ENCODE data around the gene CD52. TPM values are rescaled to one million over a fixed set of nuclear protein-coding genes. Genes with fewer than 3 reads are reported as not detected.
A peak's percentile ranks its signal among the peaks of the same experiment; 100 is the strongest.
"Not testable (repeated sequence)": the region's sequence is repeated elsewhere in the genome, so short reads cannot be mapped to it uniquely, and the experiment has no call there.

CD52 gene
- total RNA-seq, 1 experiment from 2014 or later, result 8.3 TPM

- Histone ChIP-seq H3K36me3 (replicated peaks; ENCODE audit: control insufficient read depth, insufficient read depth, low read length) (no peaks in the 10 kb centered on the region), H3K4me3 (ENCODE audit: insufficient read depth, low read depth, low read length) (no peak overlapping the region)
- DNase-seq, result peak; percentile 75
These were observed 27.5 kb upstream of the CD52 start for GRCh38 chr1:26290122-26290881.

DNA sequence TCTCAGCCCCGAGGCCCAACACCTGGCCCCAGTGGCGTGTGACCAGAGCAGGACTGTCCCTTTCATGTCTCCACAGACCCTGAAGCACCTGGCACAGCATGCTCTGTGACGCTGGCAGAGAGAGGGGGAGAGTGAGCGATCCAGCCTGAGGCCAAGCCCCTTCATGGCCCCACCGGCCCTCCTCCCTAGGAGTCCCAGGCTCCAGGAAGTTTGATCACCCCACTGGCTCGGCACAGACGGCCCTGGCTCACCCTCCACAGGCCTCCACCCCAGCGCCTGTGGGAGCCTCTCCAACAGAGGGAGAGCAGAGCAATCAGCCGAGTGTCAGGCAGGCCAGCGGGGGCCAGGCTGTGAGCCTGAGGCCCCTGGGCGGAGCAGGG, 26.9 kb upstream of the CD52 start:
- peak; percentile 80 for DNase-seq
- H3K27me3 ChIP-seq (ENCODE audit: control insufficient read depth, insufficient read depth, low read length), result no peaks in the 10 kb centered on the region
- no peaks in the 10 kb centered on the region; the same call in 1 of the 2 replicates for H3K36me3 ChIP-seq (replicated peaks; ENCODE audit: control insufficient read depth, insufficient read depth, low read length)
- H3K4me3 ChIP-seq (ENCODE audit: insufficient read depth, low read depth, low read length), result no peak overlapping the region

More at GRCh38 chr1:26290122-26290881, 27.5 kb upstream of the CD52 start:
- no peaks in the 10 kb centered on the region for H3K27me3 ChIP-seq (ENCODE audit: control insufficient read depth, insufficient read depth, low read length)

DNA sequence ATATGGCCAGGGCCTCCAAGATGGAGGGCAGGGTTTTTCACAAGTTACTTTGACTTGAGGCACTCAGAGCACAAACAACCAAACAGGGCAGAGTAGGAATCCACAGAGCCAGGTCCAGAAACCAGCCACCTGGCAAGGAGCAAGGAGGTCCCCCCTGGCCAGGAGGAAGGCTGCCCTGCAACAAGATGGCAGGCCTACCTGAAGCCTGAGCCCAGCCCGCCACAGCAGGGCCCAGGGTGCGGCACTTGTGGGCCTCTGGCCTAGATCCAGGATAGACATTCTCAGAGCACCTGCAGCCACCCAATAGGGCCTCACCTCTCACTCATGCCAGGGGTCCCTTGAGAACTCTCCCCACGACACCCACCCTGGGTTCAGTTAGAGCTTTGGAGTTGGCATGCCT, 26.3 kb upstream of the CD52 start:
- H3K36me3 ChIP-seq (replicated peaks; ENCODE audit: control insufficient read depth, insufficient read depth, low read length), result no peaks in the 10 kb centered on the region; the same call in 1 of the 2 replicates
- H3K27me3 ChIP-seq (ENCODE audit: control insufficient read depth, insufficient read depth, low read length), result no peaks in the 10 kb centered on the region
- peak; percentile 44 for DNase-seq
- H3K4me3 ChIP-seq (ENCODE audit: insufficient read depth, low read depth, low read length), result no peak overlapping the region

DNA sequence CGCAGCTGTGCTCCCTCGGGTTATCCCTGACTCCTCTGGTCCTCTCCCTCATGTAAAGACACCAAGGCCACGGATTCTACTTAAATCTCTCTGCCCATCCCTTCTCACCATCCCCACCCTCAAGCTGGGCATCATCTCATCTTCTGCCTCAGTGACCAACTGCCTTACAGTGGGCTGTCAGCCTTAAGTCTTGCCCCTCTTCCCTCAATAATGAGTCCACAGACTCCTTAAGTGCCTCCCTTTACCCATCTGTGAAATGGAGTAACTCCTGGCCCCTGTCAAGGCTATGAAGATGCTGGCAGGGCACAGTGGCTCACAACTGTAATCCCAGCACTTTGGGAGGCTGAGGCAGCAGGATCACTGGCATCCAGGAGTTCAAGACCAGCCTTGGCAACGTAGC, 25.8 kb upstream of the CD52 start:
- no peak for DNase-seq
- no peaks in the 10 kb centered on the region for H3K27me3 ChIP-seq (ENCODE audit: control insufficient read depth, insufficient read depth, low read length)
- no peak overlapping the region for H3K4me3 ChIP-seq (ENCODE audit: insufficient read depth, low read depth, low read length)
- H3K36me3 ChIP-seq (replicated peaks; ENCODE audit: control insufficient read depth, insufficient read depth, low read length), result no peaks in the 10 kb centered on the region; the same call in 1 of the 2 replicates

DNA sequence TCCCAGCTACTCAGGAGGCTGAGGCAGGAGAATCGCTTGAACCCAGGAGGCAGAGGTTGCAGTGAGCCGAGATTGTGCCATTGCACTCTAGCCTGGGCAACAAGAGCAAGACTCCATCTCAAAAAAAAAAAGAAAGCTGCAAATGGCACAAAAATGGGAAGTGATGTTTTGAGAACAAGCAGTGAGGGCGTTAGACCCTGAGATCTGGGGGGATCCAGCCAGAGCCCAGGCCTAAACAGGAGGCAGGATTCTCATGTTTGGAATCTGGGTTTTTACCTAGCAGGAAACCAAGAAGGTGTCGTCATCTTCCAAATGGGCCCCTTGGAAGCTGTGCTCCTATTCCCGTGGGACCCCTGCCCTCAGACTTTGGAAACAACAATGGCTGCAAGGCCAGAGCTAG, 25.0 kb upstream of the CD52 start:
- H3K4me3 ChIP-seq (ENCODE audit: insufficient read depth, low read depth, low read length); DNase-seq; H3K36me3 ChIP-seq (replicated peaks; ENCODE audit: control insufficient read depth, insufficient read depth, low read length); H3K27me3 ChIP-seq (ENCODE audit: control insufficient read depth, insufficient read depth, low read length): not testable (repeated sequence)

- no peak overlapping the region for H3K4me3 ChIP-seq (ENCODE audit: insufficient read depth, low read depth, low read length)
- DNase-seq, result no peak
- no peaks in the 10 kb centered on the region; the same call in 1 of the 2 replicates for H3K36me3 ChIP-seq (replicated peaks; ENCODE audit: control insufficient read depth, insufficient read depth, low read length)
- H3K27me3 ChIP-seq (ENCODE audit: control insufficient read depth, insufficient read depth, low read length), result no peaks in the 10 kb centered on the region
These were observed 23.8 kb upstream of the CD52 start for GRCh38 chr1:26293911-26294463.

DNA sequence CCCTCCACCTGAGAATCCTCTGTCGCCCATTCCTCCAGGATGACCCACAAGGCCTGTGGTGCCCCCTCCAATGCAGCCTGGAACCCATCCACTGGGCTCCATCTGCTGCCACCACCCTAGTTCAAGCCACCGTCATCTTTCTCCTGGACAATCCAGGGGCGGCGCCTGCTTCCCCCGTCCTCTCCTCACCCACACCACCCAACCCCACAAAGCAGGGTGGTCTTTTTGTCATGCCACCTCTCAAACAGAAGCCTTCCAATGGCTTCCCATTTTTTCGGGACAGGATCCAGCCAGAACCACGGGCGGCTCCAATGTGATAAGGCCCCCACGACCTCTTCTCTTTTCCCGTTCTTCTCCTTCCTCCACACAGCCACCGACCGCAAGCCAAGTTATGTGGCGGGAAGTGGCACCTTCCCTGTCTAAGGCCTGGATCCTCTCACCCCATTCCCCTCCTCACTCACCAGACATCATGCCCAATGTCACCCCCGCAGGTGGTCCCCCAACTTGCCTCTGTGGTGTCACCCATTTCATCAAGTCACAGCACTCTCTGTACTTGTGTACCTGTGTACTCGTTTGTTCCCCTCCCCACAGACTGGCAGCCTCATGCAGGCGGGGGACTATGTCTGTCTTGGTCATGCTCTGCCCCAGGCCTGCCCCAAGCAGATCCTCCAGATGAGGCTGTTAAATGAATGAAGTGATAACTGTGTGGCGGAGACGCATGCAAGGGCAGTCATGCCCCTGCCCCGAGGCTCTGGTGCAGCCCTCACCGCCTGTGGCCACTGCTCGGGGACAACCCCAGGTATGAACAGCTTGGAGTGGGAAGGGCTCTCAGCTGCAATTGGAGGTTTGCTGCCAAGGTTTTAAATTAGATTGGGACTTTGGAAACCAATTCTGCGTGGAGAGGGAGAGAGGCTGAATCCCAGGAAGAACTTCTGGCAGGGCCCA, 22.3 kb upstream of the CD52 start:
- Histone ChIP-seq H3K27me3 (ENCODE audit: control insufficient read depth, insufficient read depth, low read length) (no peaks in the 10 kb centered on the region), H3K4me3 (ENCODE audit: insufficient read depth, low read depth, low read length) (no peak overlapping the region), H3K36me3 (replicated peaks; ENCODE audit: control insufficient read depth, insufficient read depth, low read length) (no peaks in the 10 kb centered on the region; the same call in 1 of the 2 replicates)
- DNase-seq, result no peak

GRCh38 chr1:26296340-26297056, 21.3 kb upstream of the CD52 start:
- Histone ChIP-seq H3K27me3 (ENCODE audit: control insufficient read depth, insufficient read depth, low read length) (no peaks in the 10 kb centered on the region), H3K36me3 (replicated peaks; ENCODE audit: control insufficient read depth, insufficient read depth, low read length) (no peaks in the 10 kb centered on the region; the same call in 1 of the 2 replicates), H3K4me3 (ENCODE audit: insufficient read depth, low read depth, low read length) (no peak overlapping the region)
- no peak for DNase-seq

DNA sequence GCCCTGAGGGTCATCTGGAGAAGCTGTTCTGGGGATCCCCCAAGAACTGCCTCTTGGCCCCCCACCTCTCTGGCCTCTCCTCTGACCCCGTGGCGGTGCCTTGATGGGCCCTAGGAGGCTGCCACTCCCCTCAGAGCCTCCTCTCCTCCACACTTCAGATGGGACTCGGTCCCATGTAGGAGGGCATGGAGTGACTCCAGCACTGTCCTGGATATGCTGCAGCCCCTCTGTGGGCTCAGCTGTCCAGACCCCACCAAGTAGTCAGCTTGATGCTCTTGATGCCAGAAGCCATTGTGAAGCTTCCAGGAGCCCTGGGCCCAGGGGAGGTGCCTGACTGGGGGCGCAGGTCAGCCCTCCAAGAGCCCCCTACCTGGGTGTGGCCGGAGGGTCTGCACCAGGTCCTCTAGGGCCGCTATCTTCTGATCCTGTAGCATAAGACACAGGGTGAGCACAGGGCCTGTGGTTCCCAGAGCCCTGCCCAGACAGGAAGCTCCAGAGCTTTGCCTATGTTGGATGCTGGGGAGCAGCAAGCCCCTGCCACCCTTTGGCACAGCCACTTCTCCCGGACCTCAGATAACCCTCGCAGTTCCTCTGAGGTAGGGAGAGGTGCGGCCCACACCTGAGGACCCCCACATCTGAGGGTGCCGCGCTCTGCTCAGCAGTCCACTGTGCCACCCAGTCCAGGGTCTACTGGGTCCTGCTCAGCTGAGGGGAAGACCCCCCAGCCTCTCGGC, 20.5 kb upstream of the CD52 start:
- no peak overlapping the region for H3K4me3 ChIP-seq (ENCODE audit: insufficient read depth, low read depth, low read length)
- DNase-seq, result no peak
- no peaks in the 10 kb centered on the region; the same call in 1 of the 2 replicates for H3K36me3 ChIP-seq (replicated peaks; ENCODE audit: control insufficient read depth, insufficient read depth, low read length)
- H3K27me3 ChIP-seq (ENCODE audit: control insufficient read depth, insufficient read depth, low read length), result no peaks in the 10 kb centered on the region

DNA sequence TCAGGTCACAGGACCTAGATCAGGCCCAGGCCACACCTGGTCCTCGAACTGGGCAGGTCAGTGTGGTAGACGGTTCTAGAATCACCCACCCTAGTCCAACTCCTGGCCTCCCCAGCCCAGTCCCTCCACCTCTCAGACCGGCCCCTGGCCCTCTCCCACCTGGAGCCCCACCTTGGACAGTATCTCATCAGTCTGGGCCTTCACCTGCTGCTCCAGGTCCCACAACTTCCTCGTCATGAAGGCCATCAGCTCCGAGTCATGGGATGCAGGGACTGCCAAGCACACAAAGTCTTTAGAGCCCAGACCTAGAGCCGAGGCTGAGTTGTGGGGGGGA, 20.0 kb upstream of the CD52 start:
- Histone ChIP-seq H3K4me3 (ENCODE audit: insufficient read depth, low read depth, low read length) (no peak overlapping the region), H3K36me3 (replicated peaks; ENCODE audit: control insufficient read depth, insufficient read depth, low read length) (no peaks in the 10 kb centered on the region; the same call in 1 of the 2 replicates), H3K27me3 (ENCODE audit: control insufficient read depth, insufficient read depth, low read length) (no peaks in the 10 kb centered on the region)
- no peak for DNase-seq

GRCh38 chr1:26300578-26301275, 17.0 kb upstream of the CD52 start:
- no peaks in the 10 kb centered on the region for H3K27me3 ChIP-seq (ENCODE audit: control insufficient read depth, insufficient read depth, low read length)
- no peak overlapping the region for H3K4me3 ChIP-seq (ENCODE audit: insufficient read depth, low read depth, low read length)
- no peaks in the 10 kb centered on the region; the same call in 1 of the 2 replicates for H3K36me3 ChIP-seq (replicated peaks; ENCODE audit: control insufficient read depth, insufficient read depth, low read length)
- no peak for DNase-seq

- no peaks in the 10 kb centered on the region for H3K27me3 ChIP-seq (ENCODE audit: control insufficient read depth, insufficient read depth, low read length)
- no peak overlapping the region for H3K4me3 ChIP-seq (ENCODE audit: insufficient read depth, low read depth, low read length)
- peak; percentile 51 for DNase-seq
- H3K36me3 ChIP-seq (replicated peaks; ENCODE audit: control insufficient read depth, insufficient read depth, low read length), result no peaks in the 10 kb centered on the region
These were observed 14.9 kb upstream of the CD52 start for GRCh38 chr1:26302733-26303405.

Measured in H7 (cell line).